Chondrocyte (in vitro differentiated cells): ENCODE data around the gene VSIG4. TPM values are rescaled to one million over a fixed set of nuclear protein-coding genes. Genes with fewer than 3 reads are reported as not detected.

Experiments used
- DNase-seq: peaks from one replicate; pipeline ENCODE4 v3.0.0; 2021; ENCODE audit warnings: mixed read lengths, low spot score
- H3K27ac Mint-ChIP-seq: one replicate; pipeline ENCODE4 v1.8.0; 2021; ENCODE audit warnings: mild to moderate bottlenecking, moderate library complexity, mixed read lengths; ENCODE audit not compliant: unreplicated experiment
- H3K27me3 Mint-ChIP-seq: 2 replicates; pipeline ENCODE4 v1.8.0; 2021; ENCODE audit warnings: low read depth, mixed read lengths
- H3K36me3 Mint-ChIP-seq: 2 replicates; pipeline ENCODE4 v1.8.0; 2021; ENCODE audit warnings: low read depth, mixed read lengths
- H3K4me1 Mint-ChIP-seq: 2 replicates; pipeline ENCODE4 v1.8.0; 2021; ENCODE audit warnings: low read depth, mild to moderate bottlenecking, mixed read lengths
- H3K4me3 Mint-ChIP-seq: one replicate; pipeline ENCODE4 v1.8.0; 2021; ENCODE audit warnings: mild to moderate bottlenecking, moderate library complexity, mixed read lengths; ENCODE audit not compliant: unreplicated experiment
- H3K9me3 Mint-ChIP-seq: 2 replicates; pipeline ENCODE4 v1.8.0; 2021; ENCODE audit warnings: low read depth, mixed read lengths
- total RNA-seq: library from RNA; stranded (reverse); gene quantifications from 3 replicates; pipeline ENCODE4 v1.2.1, GENCODE V29; 2021
- TF ChIP-seq, protein P1 (sequence below): fragments of 200-600 bp; sonication (generic); IDR thresholded peaks from 2 replicates; pipeline ENCODE4 v1.5.0; 2021; ENCODE audit warnings: antibody characterized with exemption, mild to moderate bottlenecking, moderate library complexity

Gene VSIG4
- total RNA-seq, 1 donor from 2014 or later = not detected

DNA sequence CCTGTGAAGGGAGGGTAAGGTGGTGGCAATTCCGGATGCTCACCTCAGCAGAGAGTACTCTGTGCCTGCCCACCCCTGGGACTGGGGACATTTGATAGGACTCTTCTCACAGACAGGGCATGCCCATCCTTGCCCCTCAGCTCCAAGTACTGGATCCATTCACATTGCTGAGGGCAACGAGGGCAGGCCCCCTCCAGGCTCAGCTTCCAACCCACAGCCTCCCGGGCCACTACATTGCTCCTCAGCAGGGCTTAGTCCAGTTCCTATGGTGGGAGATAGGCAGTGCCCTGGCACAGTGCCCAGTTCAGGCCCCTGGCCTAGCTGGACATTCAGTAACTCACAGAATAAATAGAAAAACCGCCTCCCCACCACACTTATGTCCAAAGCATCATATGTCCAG, 15.1 kb upstream of the VSIG4 start:
- peak; percentile 55 for DNase-seq
- Mint-ChIP-seq H3K4me1 (no peaks in the 10 kb centered on the region), H3K36me3 (no peaks in the 10 kb centered on the region), H3K9me3 (peaks cover 5% of the 10 kb centered on the region), H3K27ac (no peak overlapping the region), H3K27me3 (no peaks in the 10 kb centered on the region), H3K4me3 (no peak overlapping the region)
- TF ChIP-seq, protein P1, sequence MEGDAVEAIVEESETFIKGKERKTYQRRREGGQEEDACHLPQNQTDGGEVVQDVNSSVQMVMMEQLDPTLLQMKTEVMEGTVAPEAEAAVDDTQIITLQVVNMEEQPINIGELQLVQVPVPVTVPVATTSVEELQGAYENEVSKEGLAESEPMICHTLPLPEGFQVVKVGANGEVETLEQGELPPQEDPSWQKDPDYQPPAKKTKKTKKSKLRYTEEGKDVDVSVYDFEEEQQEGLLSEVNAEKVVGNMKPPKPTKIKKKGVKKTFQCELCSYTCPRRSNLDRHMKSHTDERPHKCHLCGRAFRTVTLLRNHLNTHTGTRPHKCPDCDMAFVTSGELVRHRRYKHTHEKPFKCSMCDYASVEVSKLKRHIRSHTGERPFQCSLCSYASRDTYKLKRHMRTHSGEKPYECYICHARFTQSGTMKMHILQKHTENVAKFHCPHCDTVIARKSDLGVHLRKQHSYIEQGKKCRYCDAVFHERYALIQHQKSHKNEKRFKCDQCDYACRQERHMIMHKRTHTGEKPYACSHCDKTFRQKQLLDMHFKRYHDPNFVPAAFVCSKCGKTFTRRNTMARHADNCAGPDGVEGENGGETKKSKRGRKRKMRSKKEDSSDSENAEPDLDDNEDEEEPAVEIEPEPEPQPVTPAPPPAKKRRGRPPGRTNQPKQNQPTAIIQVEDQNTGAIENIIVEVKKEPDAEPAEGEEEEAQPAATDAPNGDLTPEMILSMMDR = no peak

DNA sequence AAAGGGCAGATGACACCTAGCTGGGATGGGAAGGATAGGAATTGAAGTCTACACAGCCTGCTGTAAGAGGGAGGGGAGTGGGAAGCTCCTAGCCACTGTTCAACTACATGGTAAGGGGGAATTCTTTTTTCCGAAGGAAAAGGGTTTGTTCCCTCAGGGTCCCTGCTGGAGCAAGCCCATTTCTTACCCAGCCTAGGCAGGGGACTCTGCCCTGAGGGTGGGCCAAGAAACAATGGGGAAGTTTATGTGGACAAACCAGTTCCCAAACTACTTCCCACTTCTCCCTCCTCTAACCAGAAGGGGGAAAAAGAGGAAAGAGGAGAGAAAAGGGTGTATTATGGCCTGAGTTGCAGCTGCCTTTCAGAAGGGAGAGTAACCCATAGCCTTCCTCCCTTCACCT, 13.5 kb upstream of the VSIG4 start:
- no peak for DNase-seq
- peaks cover 5% of the 10 kb centered on the region for H3K9me3 Mint-ChIP-seq
- no peaks in the 10 kb centered on the region for H3K27me3 Mint-ChIP-seq
- no peaks in the 10 kb centered on the region for H3K36me3 Mint-ChIP-seq
- H3K4me3 Mint-ChIP-seq = no peak overlapping the region
- TF ChIP-seq, protein P1 = no peak
- H3K4me1 Mint-ChIP-seq = no peaks in the 10 kb centered on the region
- no peak overlapping the region for H3K27ac Mint-ChIP-seq

DNA sequence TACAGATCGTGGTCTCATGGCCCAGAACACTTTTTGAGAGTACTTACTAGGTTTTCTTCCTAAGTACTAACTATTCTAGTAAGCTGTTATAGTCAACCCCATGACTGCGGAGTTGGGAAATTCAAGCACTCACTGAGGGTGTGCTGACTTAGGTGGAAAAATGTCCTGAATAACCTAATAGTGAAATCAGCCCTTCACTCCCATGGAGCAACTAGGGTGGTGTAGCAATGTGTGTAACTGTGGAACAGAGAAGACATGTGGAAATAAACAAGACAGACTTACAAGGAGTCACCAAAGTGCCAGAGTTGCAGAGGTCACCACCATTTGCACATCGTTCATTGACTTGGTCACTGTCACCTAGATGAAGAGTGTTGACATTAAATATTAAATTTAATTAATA, 12.1 kb upstream of the VSIG4 start:
- Mint-ChIP-seq H3K27ac (no peak overlapping the region), H3K9me3 (peaks cover 2% of the 10 kb centered on the region), H3K27me3 (no peaks in the 10 kb centered on the region), H3K36me3 (no peaks in the 10 kb centered on the region), H3K4me3 (no peak overlapping the region), H3K4me1 (no peaks in the 10 kb centered on the region)
- TF ChIP-seq, protein P1 = no peak
- DNase-seq = no peak

DNA sequence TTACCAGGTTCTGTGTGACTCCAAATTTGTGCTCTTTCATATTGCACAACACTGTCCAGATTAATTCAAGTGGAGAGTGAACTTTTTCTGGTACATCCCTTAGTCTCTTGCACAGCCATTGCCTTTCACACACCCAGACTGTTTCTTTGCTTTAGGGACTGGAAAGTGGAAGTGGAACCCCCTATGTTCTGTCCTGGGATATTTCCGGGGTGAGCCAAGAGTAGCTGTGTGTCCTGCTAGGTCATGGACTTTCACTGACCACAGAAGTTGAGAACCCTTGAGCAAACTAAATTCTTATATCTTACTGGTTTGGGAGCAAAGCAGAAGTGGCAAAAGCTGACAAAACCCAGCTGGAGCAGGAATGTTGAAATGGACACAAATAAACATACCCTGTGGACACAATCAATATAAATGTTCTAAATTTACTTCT, 10.3 kb upstream of the VSIG4 start:
- no peaks in the 10 kb centered on the region for H3K27me3 Mint-ChIP-seq
- TF ChIP-seq, protein P1 = no peak
- peaks cover 2% of the 10 kb centered on the region for H3K9me3 Mint-ChIP-seq
- H3K4me1 Mint-ChIP-seq = no peaks in the 10 kb centered on the region
- DNase-seq = no peak
- H3K27ac Mint-ChIP-seq = no peak overlapping the region
- no peaks in the 10 kb centered on the region for H3K36me3 Mint-ChIP-seq
- H3K4me3 Mint-ChIP-seq = no peak overlapping the region

DNA sequence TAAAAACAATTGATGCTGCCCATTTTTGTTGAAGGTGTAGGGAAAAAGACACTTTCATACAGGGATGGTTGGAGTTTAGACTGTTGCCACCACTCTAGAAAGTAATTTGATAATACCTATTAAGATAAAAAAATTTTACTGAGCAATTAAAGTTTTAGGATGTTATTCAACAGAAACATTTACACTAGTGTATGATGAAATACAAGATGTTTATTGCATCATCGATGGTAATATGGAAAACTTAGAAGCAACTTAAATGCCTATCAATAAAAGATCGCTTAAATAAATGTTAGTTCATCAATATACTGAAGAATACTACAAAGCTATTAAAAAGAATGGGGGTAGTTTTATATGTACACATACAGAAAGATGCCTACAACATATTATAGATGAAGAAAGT, 9.2 kb upstream of the VSIG4 start:
- H3K27me3 Mint-ChIP-seq = no peaks in the 10 kb centered on the region
- TF ChIP-seq, protein P1 = no peak
- no peaks in the 10 kb centered on the region for H3K9me3 Mint-ChIP-seq
- no peak overlapping the region for H3K27ac Mint-ChIP-seq
- no peak for DNase-seq
- H3K36me3 Mint-ChIP-seq = no peaks in the 10 kb centered on the region
- H3K4me1 Mint-ChIP-seq = no peaks in the 10 kb centered on the region
- H3K4me3 Mint-ChIP-seq = no peak overlapping the region
